Activated CD8-positive, alpha-beta memory T cell treated with anti-CD3 and anti-CD28 coated beads for 4 hours (primary cell): ENCODE measurements around the gene NNMT.

Source experiments
- DNase-seq, 2 donors: peaks; one replicate each; pipeline ENCODE4 v3.0.0-alpha.2; 2020; ENCODE audit warnings: low read depth in 2 of 2

Gene NNMT

DNA sequence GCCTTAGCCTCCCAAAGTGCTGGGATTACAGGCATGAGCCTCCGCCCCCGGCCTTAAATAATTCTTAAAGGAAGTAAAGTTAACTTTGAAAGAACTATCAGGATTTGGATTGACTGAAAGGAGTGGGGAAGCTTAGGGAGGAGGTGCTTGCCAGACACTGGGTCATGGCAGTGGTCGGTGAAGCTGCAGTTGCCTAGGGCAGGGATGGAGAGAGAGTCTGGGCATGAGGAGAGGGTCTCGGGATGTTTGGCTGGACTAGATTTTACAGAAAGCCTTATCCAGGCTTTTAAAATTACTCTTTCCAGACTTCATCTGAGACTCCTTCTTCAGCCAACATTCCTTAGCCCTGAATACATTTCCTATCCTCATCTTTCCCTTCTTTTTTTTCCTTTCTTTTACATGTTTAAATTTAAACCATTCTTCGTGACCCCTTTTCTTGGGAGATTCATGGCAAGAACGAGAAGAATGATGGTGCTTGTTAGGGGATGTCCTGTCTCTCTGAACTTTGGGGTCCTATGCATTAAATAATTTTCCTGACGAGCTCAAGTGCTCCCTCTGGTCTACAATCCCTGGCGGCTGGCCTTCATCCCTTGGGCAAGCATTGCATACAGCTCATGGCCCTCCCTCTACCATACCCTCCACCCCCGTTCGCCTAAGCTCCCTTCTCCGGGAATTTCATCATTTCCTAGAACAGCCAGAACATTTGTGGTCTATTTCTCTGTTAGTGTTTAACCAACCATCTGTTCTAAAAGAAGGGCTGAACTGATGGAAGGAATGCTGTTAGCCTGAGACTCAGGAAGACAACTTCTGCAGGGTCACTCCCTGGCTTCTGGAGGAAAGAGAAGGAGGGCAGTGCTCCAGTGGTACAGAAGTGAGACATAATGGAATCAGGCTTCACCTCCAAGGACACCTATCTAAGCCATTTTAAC, at the start of gene NNMT:
NNMT (plus strand) TSS at position 724 of the 929 bp plus-strand sequence; CDS start at position 882, 158 bp downstream.
- DNase-seq: no peak

DNA sequence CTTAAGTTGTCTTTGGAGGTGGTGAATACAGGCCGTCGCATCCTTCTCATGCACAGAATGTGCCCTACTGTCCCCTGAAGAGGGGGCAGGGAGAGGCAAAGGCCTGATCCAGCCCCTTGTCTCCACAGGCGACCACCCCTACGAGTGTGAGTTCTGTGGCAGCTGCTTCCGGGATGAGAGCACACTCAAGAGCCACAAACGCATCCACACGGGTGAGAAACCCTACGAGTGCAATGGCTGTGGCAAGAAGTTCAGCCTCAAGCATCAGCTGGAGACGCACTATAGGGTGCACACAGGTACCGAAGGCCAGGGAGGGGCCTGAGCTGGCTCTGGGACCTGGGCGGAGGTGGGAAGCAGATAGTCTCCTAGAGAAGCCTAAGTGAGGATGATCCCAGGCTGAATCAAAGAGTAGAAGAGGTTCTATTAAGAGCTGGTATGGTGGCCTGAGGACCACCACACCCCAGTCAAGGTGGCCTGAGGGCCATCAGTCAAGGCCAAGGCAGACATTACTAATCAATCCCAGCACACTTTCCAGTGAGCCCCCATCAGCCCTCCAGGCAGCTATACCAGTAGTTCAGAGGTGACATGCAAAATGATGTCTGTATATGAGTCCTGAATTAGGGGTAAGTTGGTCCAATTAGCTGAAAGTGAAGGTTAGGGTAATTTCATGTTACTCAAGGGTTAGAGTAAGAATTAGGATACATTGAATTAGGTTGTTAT, 49.0 kb upstream of the NNMT start:
- DNase-seq: no peak

DNA sequence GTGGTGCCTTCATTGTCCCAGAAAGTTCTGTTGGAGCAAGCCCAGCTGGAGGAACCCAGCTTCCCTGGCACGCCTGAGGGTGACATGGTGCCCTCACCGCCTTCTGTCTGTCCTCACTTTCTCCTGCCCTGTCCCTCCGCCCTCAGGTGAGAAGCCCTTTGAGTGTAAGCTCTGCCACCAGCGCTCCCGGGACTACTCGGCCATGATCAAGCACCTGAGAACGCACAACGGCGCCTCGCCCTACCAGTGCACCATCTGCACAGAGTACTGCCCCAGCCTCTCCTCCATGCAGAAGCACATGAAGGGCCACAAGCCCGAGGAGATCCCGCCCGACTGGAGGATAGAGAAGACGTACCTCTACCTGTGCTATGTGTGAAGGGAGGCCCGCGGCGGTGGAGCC, 46.0 kb upstream of the NNMT start:
- DNase-seq: no peak

DNA sequence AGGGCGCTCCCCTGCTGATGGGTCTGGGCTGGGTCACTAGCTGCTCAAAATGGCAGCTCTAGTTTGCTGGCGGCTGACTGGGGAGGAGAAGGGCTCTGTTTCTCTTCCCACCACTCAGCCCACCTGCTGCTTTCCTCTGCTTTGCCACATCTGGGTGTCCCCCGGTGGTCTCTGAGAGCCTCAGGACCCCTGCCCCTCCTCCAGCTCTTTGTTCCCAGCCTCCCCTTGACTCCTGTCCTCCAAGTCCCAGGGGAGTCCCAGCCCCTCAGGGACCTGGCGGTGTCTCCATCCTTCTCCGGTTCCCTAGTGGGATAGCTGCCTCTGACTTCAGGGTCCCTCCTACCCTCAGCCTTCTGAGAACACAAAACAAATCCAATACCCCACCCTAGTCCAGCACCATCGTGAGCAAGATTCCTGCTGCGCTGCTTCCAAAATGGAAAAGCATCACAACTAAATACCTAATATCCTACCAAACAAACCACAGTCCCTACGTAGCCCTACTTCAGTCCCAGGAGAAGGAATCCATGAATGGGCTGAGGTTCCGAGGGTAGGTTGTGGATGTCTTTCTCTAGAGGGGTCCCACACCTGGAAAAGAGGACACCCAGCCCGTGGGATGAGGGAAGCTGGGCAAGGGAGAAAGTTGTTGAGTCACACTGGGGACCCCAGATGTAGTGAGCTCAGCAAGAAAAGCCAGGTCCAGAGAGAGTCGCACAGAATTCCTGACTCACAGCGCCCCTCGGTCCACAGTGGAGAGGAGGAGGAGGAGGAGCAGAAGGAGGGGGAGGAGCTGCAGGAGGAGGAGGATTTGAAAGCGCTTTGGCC, 45.0 kb upstream of the NNMT start:
- DNase-seq: no peak

DNA sequence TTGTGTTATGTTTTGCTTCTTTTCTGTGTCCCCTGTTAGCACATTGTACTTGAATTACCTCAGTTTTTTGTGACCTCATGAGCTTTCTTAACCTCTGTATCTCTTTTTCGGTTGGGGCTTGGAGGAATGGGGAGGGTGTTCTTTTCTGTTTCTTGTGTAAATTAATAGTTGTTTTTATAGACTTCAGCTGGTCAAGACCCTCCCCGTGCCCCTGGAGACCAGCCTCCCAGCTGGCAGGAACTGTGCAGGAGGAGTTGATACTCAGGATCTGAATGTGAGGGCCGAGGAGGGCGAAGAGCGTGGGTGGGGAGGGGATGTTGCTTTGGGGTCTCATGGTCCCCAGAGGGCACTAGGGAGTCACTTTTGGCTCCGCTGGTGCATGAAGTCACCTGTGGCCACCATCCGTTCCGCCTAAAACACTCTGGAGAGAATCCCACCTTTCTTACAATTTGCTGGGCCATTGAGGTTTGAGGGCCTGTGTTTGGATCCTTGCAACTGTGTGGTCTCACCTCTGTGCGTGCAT, 44.3 kb upstream of the NNMT start:
- DNase-seq: no peak

DNA sequence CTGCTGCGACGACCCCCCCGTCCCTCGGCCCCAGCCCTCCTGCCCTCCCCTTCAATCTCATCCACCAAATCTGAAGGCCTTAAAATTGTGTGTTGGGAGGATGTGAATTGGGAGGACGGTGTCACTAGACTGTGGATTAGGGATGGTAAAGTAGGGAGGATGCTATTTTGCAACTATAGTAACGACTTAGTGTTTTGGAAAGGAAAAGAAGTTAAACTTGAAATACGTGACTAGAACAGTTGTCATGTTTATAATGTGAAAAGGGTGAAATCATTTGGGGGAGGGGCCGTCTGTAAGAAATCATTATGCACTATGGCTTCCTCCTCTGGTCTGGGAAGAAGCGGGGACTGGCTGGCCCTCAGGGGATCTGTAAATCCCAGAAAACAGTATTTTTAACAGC, 43.4 kb upstream of the NNMT start:
- DNase-seq: no peak

DNA sequence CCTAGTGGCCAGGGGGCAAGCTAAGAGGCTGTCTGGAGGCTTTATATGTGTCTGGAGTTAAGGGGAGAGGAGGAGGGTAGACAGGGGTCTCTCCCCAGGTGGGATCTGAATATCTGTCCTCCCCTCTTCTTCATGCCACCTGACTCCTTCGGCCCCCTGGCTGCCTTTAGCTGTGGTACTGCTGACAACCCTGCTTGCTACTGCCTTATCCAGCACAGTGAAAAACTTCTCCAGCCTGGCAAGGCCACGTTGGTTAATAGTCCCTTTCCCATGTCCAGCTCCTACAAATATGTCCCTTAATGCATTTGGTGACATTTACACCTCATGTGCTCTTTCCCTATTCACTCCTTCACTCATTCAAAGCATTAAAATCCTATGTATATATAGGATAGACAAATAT, 42.4 kb upstream of the NNMT start:
- DNase-seq: no peak

DNA sequence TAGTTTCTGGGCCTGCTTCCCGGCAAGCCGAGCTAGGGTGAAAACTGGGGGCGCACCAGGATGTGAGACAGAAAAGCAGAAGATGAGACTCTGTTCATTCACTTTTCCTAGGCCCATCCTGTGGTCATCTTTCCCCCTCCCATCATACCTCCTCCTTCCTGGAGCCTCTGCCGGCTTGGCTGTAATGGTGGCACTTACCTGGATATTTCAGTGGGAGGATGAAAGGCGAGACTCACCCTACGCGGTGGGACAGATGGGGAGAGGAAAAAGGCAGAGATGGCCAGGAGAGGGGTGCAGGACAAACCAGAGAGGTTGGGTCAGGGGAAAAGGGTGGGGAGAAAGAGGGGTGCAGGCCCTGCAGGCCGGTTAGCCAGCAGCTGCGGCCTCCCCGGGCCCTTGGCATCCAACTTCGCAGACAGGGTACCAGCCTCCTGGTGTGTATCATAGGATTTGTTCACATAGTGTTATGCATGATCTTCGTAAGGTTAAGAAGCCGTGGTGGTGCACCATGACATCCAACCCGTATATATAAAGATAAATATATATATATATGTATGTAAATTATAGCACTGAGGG, 41.5 kb upstream of the NNMT start:
- no peak for DNase-seq

DNA sequence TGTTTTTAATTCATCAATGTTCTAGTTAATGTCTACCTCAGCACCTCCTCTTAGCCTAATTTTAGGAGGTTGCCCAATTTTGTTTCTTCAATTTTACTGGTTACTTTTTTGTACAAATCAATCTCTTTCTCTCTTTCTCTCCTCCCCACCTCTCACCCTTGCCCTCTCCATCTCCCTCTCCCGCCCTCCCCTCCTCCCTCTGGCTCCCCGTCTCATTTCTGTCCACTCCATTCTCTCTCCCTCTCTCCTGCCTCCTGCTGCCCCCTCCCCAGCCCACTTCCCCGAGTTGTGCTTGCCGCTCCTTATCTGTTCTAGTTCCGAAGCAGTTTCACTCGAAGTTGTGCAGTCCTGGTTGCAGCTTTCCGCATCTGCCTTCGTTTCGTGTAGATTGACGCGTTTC, 40.9 kb upstream of the NNMT start:
- no peak for DNase-seq

DNA sequence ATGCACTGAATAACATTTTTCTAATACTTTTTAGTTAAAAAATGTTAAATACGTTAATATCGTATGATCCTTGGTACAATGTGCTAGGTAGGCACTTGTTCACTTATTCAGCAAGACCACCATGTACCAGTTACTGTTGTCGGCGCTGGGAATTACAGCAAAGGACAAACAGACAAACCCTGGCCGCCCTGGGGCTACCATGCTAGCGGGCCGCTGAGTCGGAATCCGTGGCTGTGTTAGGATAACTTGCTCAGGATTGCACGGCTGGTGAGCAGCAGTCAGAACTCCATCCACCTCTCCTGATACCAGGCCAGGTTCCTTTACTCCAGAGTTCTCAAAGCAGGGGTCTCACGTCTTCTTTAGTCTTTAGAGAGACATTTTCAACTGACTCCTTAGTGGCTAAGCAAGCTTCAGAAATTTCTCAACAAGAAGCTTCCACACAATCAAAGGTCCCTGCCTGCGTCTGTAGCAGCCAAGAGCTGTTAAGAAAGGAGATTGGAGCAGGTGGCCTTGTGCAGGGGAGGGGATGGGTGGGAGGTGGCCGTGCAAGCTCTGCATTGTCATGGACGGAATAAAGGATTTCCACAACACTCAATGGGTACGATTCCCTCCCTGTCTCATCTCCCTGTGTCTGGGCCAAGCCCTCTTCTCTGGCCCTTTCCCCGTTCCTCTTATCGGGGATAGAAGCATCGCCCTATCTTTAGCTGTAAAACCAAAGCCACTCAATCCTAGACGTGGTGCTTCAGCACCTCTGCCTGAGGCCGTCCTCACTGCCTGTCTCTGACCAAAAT, 39.8 kb upstream of the NNMT start:
- no peak for DNase-seq

DNA sequence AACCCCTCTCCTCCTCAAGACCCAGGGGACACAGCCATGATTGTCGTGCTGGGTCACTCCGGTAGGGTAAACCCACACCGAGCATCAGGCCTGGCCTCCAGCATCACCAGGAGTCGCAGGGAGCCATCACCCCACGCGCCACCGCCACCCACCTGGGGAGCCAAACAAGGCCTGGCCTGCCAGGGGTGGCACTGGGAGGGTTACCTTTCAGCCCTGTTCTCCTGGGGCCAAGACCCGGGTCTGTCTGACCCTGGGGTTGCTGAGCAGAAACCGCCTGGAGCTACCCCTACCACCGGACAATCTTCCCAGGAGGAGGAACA, 39.3 kb upstream of the NNMT start:
- DNase-seq: no peak

DNA sequence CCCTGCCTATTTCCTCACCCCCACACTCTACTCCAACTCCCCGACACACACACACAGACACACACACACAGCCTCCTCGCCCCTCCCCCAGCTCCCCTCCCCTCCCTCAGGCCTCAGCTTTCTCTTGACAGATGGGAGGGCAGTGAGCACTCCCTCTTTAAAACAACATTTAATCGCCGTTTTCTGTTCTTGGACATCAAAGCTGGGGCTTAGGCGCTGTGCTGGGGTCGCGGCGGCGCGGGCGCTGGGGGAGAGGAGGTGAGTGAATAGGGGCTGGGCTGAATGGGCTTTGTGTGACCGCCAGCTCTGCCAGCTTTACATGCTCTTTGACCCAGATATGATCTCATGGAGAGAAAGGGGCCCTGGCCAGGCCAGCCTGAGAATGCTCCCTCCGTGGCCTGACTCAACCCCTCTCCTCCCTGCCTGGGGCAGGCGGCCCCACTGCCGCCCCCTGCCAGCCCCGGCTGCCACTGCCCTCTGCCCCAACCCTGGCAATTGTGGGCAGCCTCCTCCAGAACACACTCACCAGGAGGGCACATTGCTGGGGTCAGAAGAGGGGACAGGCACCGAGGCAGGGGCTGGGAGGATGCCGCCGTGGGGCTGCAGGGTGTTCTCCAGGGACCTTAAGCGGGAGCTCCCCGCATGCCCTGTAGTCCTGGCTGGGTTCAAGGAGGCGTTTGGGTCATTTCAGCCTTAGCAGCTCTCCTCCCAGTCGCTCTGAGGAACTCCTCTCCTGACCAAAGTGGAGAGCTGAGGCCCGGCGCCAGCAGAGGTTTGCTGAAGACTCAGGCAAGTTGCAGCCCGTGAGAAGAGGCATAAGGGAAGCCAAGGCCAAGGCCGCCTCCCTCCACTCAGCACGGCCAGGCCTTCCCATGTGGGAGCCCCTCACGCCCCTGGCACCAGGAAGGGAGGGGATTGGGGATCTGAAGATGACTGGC, 38.3 kb upstream of the NNMT start:
- DNase-seq: no peak

DNA sequence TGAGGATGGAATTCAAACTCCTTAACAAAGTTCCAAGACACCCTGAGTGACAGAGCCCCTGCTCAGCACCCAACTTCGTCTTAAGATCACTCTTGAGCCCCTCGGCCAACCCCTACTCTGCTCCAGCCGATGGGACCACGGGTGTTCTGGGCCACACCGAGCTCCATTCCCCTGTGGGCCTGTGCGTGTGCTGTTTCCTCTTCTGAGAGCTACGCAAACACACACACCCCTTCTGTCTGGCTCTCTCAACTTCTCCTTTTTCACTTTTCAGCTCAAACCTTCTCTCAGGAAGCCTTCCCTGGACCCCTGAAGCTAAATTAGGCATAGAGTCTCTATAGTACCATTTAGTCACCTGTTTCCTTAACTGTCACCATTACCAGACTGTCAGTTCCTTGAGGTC, 37.5 kb upstream of the NNMT start:
- DNase-seq: no peak

DNA sequence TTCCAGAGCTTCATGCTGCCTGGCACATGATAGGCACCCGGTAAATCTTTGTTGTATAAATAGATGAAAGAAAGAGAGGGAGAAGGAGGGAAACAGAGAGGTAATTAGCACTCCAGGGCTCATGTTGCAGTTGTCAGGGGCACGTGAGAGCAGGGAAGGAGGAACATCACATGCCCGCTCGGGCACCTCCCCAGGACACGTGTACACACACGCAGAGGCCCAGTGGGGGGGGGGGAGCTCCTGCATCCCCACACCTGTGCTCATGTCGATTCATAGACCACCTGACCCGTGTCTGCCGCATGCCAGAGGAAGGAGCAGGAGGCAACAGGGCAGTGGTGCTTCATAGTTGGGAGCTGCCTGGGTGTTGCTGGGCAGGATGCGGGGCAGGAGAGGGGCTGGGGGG, 37.1 kb upstream of the NNMT start:
- DNase-seq: no peak

DNA sequence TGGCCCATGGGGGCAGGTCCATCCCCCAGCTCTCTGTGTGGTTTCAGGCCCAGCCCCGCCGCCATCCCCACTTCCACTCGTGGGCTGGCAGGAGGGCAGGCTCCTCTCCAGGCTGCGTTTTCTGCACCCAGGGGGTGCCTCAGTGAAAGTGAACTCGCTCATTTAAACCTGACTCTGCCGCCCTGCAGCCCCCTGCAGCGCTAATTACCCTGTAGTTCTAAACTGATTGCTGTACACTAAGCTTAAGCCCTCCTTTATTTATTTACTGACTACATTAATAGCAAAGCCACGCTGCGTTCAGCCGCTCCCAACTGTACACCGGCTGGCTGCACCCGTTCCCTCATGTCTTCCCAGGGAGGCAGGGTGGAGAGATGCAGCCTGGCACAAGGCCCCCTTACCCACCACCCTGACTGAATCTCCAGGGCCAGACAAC, 36.6 kb upstream of the NNMT start:
- DNase-seq: no peak

DNA sequence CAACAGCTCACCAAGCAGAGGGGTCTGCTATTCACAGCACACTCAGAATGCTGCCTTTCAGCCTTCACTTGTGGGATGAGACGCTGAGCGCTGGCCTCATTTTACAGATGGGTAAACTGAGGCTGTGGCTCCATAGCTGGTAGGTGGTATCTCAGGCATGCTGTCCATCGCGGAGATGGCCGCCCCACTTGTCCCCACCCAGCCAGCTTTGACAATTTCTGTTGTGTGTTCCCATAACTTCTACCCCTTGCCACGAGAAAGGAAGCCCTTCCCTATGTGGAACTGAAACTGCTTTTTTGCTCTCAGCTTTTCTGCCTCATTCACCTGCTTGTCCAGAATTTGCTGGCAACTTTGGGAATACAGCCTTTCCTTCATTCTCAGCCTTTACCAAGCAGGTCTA, 36.1 kb upstream of the NNMT start:
- no peak for DNase-seq

DNA sequence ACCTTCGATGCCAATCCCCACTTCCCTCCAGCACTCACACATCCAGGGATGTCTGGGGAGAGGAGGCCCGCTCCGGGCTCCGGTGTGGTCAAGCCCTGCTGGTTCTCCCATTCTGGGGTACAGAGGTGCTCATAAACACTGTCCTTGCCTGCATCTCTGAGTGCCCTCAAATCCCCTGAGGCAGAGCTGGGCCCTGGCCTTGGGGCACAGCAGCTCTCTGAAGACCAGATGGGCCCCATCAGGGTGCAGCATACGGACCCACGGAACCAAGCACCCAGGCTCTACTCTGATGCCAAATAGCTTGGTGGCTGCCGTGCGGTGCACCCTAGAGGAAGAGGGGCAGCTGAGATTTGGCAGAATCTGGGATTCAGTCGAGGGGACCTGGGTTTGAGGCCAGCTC, 35.7 kb upstream of the NNMT start:
- DNase-seq: no peak

DNA sequence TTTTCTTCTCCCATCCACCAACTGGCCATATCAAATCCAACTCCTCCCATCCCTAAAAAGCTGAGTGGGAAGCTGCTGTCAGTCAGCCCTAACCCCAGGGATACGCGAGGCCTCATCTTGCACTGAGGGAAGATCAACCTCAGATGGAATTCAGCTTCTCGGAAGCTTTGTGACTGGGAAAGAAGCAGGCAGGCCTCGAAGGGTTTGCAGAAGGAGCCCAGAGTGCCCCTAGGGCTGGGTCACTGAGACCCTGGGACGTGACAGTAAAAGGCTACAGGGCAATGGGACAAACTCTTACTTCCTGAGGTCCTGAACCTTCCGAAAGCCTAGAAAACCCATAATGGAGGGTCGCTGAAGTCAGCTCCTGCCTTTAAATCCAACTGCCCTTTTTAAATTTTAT, 34.4 kb upstream of the NNMT start:
- DNase-seq: no peak

DNA sequence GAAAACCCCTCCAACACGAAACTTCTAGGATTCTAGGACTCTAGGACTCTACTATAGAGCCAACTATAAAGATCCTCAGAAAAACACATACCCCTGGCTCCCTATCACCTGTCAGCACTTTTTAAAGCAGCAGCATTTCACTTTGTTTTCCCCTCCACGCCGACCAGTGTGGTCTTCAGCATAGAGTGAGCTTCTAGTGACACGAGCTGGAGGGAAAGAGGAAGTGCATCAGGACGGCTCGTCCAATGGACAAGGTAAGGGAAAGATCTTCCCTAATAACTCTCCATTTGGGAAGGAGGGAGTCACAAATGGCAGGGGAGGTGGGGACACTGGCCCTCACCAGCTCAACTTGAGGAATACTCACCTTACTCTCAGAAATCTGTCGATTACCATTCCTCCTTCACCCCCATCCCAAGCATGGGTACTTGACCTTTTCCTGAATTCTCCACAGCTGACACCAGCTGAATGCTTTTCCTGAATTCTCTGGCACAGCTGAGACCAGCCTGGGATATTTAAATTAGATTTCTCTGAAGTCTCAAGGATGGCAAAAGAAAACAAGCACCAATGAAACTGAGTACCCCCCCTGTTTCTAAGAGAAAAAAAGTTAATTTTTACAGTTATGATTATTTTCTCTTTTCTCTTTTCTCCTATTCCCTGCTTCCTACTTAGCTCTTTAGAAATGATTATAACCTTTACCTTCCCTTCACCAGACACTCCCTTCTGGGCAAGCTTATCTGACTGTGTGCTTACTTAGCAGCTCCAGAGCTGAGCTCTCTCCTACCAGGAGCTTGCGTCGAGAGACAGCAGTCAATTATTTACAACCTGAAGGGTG, 33.3 kb upstream of the NNMT start:
- no peak for DNase-seq
